Ascending aorta (tissue), 2 donors: Measurements from ENCODE around the gene CYP51A1. TPM values are rescaled to one million over a fixed set of nuclear protein-coding genes. Genes with fewer than 3 reads are reported as not detected.
"Not testable (repeated sequence)": the region's sequence is repeated elsewhere in the genome, so short reads cannot be mapped to it uniquely, and the experiment has no call there.

Source experiments
- DNase-seq, 2 donors: peaks; one replicate each; pipeline ENCODE4 v3.0.0-alpha.2; 2019; ENCODE audit warnings: low spot score in 2 of 2
- H3K27ac ChIP-seq, 2 donors: fragments of 200-600 bp; sonication (generic); one replicate each; pipeline ENCODE4 v1.5.1; 2016 to 2017; ENCODE audit warnings: mild to moderate bottlenecking in 1 of 2
- H3K27me3 ChIP-seq: fragments of 200-600 bp; sonication (generic); one replicate; pipeline ENCODE4 v1.5.1; 2017
- H3K36me3 ChIP-seq, 2 donors: fragments of 200-600 bp; sonication (generic); one replicate each; pipeline ENCODE4 v1.5.1; 2016
- H3K4me1 ChIP-seq, 2 donors: fragments of 200-600 bp; sonication (generic); one replicate each; pipeline ENCODE4 v1.5.1; 2016 to 2017; ENCODE audit warnings: mild to moderate bottlenecking in 1 of 2
- H3K4me3 ChIP-seq, 2 donors: fragments of 200-600 bp; sonication (generic); one replicate each; pipeline ENCODE4 v1.5.1; 2016 to 2017; ENCODE audit warnings: mild to moderate bottlenecking in 1 of 2
- H3K9me3 ChIP-seq, 2 donors: fragments of 200-600 bp; sonication (generic); one replicate each; pipeline ENCODE4 v1.5.1; 2016
- CTCF ChIP-seq, 3 experiments: fragments of 200-600 bp in 2 of 3; fragments of 450-650 bp in 1 of 3; sonication (generic) in 2 of 3; IDR thresholded peaks; one replicate each; pipeline ENCODE4 v1.5.1; 2016 to 2019; ENCODE audit warnings: antibody characterized with exemption in 3 of 3, mild to moderate bottlenecking in 1 of 3, moderate library complexity in 1 of 3
- intact Hi-C: fragments of 100-400 bp; cut with DNase I; formaldehyde crosslinking; loops from one replicate; pipeline ENCODE4 v1.15.1; 2023
- total RNA-seq: library from RNA; depleted of rRNA; stranded (reverse); fragments of >200 nt; gene quantifications from one replicate; pipeline ENCODE4 v1.1.0, GENCODE V29; 2016

CYP51A1 gene
- total RNA-seq, 1 donor from 2014 or later = 19.9 TPM

- TF ChIP-seq CTCF (IDR thresholded peaks at IDR 0.05) = no peak
- DNase-seq = no peak
- intact Hi-C loops = no loop called here
- Histone ChIP-seq H3K36me3 (no peaks in the 10 kb centered on the region), H3K27ac (no peak overlapping the region), H3K9me3 (no peaks in the 10 kb centered on the region), H3K4me1 (no peaks in the 10 kb centered on the region), H3K4me3 (no peak overlapping the region), H3K27me3 (no peaks in the 10 kb centered on the region)
Observed at GRCh38 chr7:92158660-92159575, 24.6 kb upstream of the CYP51A1 start.

GRCh38 chr7:92156990-92157389, 22.7 kb upstream of the CYP51A1 start:
- intact Hi-C loops = no loop called here
- Histone ChIP-seq H3K27ac (no peak overlapping the region), H3K4me3 (no peak overlapping the region), H3K36me3 (no peaks in the 10 kb centered on the region), H3K9me3 (no peaks in the 10 kb centered on the region), H3K27me3 (no peaks in the 10 kb centered on the region), H3K4me1 (no peaks in the 10 kb centered on the region)
- no peak for TF ChIP-seq CTCF (IDR thresholded peaks at IDR 0.05)
- no peak for DNase-seq

- H3K4me1 ChIP-seq = no peaks in the 10 kb centered on the region
- H3K27me3 ChIP-seq = no peaks in the 10 kb centered on the region
- no peak overlapping the region for H3K27ac ChIP-seq
- no peak for TF ChIP-seq CTCF (IDR thresholded peaks at IDR 0.05)
- H3K9me3 ChIP-seq = no peaks in the 10 kb centered on the region
- no peak overlapping the region for H3K4me3 ChIP-seq
- no peaks in the 10 kb centered on the region for H3K36me3 ChIP-seq
- no peak for DNase-seq
- intact Hi-C loops = no loop called here
Observed at GRCh38 chr7:92155108-92155739, 20.9 kb upstream of the CYP51A1 start.

GRCh38 chr7:92150450-92151017, 16.3 kb upstream of the CYP51A1 start:
- intact Hi-C loops = no loop called here
- DNase-seq = no peak

GRCh38 chr7:92149736-92150239, 15.5 kb upstream of the CYP51A1 start:
- intact Hi-C loops = no loop called here
- no peak overlapping the region for H3K27ac ChIP-seq
- H3K4me1 ChIP-seq = no peaks in the 10 kb centered on the region
- no peaks in the 10 kb centered on the region for H3K9me3 ChIP-seq
- no peak for TF ChIP-seq CTCF (IDR thresholded peaks at IDR 0.05)
- H3K27me3 ChIP-seq = no peaks in the 10 kb centered on the region
- DNase-seq = no peak
- no peaks in the 10 kb centered on the region for H3K36me3 ChIP-seq
- no peak overlapping the region for H3K4me3 ChIP-seq

More at GRCh38 chr7:92150450-92151017, 16.3 kb upstream of the CYP51A1 start:
- TF ChIP-seq CTCF (IDR thresholded peaks at IDR 0.05) = no peak
- Histone ChIP-seq H3K9me3 (no peaks in the 10 kb centered on the region), H3K4me3 (no peak overlapping the region), H3K27me3 (no peaks in the 10 kb centered on the region), H3K4me1 (no peaks in the 10 kb centered on the region), H3K36me3 (no peaks in the 10 kb centered on the region), H3K27ac (no peak overlapping the region)

- DNase-seq, H3K27me3 ChIP-seq, H3K27ac ChIP-seq, H3K9me3 ChIP-seq, H3K4me3 ChIP-seq, H3K36me3 ChIP-seq, H3K4me1 ChIP-seq, intact Hi-C loops: not testable (repeated sequence)
Observed at GRCh38 chr7:92143192-92143880, 9.1 kb upstream of the CYP51A1 start.

GRCh38 chr7:92142791-92143190, 8.5 kb upstream of the CYP51A1 start:
- H3K36me3 ChIP-seq, H3K27ac ChIP-seq, H3K4me1 ChIP-seq, DNase-seq, intact Hi-C loops, H3K9me3 ChIP-seq, H3K4me3 ChIP-seq, H3K27me3 ChIP-seq: not testable (repeated sequence)
